ENCODE measurements around the gene RPS27A. TPM values are rescaled to one million over a fixed set of nuclear protein-coding genes. Genes with fewer than 3 reads are reported as not detected.

The RPS27A gene
- total and polyA plus RNA-seq, 2 experiments from 2014 or later = 1,606 to 1,672 TPM

DNA sequence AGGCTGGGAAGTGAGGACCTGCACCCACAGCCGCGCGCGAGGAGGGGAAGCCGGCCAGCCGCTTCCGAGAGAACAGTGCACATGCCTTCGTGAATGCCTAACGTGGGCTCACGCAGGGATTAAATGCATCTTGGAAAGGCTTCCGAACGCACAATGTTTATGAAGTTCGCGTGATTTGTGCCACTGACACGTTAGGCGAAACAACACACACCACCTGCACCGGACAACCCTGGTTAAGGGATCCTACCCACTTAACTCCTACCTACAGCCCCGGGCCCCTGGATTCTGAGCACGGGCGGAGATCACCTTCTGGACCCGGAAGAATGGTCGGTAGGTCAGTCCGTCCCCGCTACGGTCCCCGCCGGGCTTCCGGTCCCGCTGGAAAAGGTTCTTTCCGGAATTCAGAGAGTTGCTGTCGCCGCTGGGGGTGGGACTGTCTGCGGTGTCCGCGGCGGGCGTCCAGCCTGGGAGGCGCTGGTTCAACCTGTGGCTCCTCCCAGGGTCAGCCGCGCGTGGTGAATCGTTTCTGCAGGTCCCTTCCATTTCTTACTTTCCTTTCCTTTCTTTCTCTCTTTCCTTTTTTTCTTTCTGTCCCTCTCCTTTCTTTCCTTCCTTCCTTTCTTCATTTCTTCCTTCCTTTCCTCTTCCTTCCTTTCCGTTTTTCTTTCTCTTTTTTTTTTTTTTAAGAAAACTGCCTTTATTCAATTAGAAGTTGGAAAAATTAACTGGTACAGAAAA, 36.6 kb downstream of the RPS27A start, which contains the start of gene MTIF2:
Gene MTIF2 (minus strand): TSS at position 325 of the 738 bp plus-strand sequence. CDS start 5,373 bp downstream, outside the sequence.
- peak; percentile 98 for ATAC-seq

More for the DNA sequence above, 36.6 kb downstream of the RPS27A start, which contains the start of gene MTIF2:
- Histone ChIP-seq H3K4me1 (ENCODE audit: insufficient read depth) (peaks cover 6% of the 10 kb centered on the region; the same call in 1 of the 2 replicates), H4K20me1 (replicated peaks; ENCODE audit: insufficient read depth) (no peaks in the 10 kb centered on the region), H3K36me3 (ENCODE audit: insufficient read depth) (peaks cover 13% of the 10 kb centered on the region), H3K27me3 (ENCODE audit: insufficient read depth) (no peaks in the 10 kb centered on the region), H3K4me3 (peak within 1 kb of the TSS; percentile 80), H3K4me2 (peak within 1 kb of the TSS; percentile 85), H3K27ac (ENCODE audit: low read depth) (peak within 1 kb of the TSS; percentile 86), H2AFZ (peak within 1 kb of the TSS; percentile 92), H3F3A (replicated peaks; ENCODE audit: low read depth) (peaks cover 2% of the 10 kb centered on the region; the same call in 1 of the 2 replicates), H3K9me2 (ENCODE audit: insufficient read depth) (no peaks in the 10 kb centered on the region), H3K79me2 (replicated peaks; ENCODE audit: insufficient read depth) (peaks cover 10% of the 10 kb centered on the region)
- H3K4me3 Mint-ChIP-seq = peak within 1 kb of the TSS; percentile 95
- H3K9me3 Mint-ChIP-seq = peaks cover 2% of the 10 kb centered on the region; the same call in 1 of the 3 replicates
- DNase-seq (ENCODE audit: low spot score) = peak; percentile 98
- H3K4me1 Mint-ChIP-seq = peaks cover 3% of the 10 kb centered on the region; the same call in 2 of the 3 replicates
- H3K27ac Mint-ChIP-seq = peak within 1 kb of the TSS; percentile 90
- peaks cover 10% of the 10 kb centered on the region for H3K36me3 Mint-ChIP-seq (ENCODE audit: low read depth)
- H3K27me3 Mint-ChIP-seq (ENCODE audit: insufficient read depth, low read depth, poor library complexity) = peaks cover 4% of the 10 kb centered on the region
- TF ChIP-seq, protein P1, sequence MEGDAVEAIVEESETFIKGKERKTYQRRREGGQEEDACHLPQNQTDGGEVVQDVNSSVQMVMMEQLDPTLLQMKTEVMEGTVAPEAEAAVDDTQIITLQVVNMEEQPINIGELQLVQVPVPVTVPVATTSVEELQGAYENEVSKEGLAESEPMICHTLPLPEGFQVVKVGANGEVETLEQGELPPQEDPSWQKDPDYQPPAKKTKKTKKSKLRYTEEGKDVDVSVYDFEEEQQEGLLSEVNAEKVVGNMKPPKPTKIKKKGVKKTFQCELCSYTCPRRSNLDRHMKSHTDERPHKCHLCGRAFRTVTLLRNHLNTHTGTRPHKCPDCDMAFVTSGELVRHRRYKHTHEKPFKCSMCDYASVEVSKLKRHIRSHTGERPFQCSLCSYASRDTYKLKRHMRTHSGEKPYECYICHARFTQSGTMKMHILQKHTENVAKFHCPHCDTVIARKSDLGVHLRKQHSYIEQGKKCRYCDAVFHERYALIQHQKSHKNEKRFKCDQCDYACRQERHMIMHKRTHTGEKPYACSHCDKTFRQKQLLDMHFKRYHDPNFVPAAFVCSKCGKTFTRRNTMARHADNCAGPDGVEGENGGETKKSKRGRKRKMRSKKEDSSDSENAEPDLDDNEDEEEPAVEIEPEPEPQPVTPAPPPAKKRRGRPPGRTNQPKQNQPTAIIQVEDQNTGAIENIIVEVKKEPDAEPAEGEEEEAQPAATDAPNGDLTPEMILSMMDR (conservative IDR thresholded peaks at IDR 0.05; ENCODE audit: low read depth in 2 of 2) = no peak; a peak in 1 of 4 replicates
- peak; percentile 84 for TF ChIP-seq POLR2AphosphoS5 (IDR thresholded peaks at IDR 0.05; ENCODE audit: low read depth)
- no peak for TF ChIP-seq EZH2 (IDR thresholded peaks at IDR 0.05; ENCODE audit: low read depth, unreplicated experiment)
- no peak for TF ChIP-seq EZH2phosphoT487 (IDR thresholded peaks at IDR 0.05; ENCODE audit: unreplicated experiment)
- TF ChIP-seq ZNF331 (CRISPR knock-in tag; IDR thresholded peaks at IDR 0.05; ENCODE audit: low read depth) = no peak
- TF ChIP-seq, protein P2, sequence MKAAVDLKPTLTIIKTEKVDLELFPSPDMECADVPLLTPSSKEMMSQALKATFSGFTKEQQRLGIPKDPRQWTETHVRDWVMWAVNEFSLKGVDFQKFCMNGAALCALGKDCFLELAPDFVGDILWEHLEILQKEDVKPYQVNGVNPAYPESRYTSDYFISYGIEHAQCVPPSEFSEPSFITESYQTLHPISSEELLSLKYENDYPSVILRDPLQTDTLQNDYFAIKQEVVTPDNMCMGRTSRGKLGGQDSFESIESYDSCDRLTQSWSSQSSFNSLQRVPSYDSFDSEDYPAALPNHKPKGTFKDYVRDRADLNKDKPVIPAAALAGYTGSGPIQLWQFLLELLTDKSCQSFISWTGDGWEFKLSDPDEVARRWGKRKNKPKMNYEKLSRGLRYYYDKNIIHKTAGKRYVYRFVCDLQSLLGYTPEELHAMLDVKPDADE (IDR thresholded peaks at IDR 0.05) = peak; percentile 87
- TF ChIP-seq STAT1 (IDR thresholded peaks at IDR 0.05; ENCODE audit: unreplicated experiment) = peak; percentile 42
- no peak for TF ChIP-seq ZNF114 (CRISPR knock-in tag; IDR thresholded peaks at IDR 0.05)
- TF ChIP-seq, protein P3, sequence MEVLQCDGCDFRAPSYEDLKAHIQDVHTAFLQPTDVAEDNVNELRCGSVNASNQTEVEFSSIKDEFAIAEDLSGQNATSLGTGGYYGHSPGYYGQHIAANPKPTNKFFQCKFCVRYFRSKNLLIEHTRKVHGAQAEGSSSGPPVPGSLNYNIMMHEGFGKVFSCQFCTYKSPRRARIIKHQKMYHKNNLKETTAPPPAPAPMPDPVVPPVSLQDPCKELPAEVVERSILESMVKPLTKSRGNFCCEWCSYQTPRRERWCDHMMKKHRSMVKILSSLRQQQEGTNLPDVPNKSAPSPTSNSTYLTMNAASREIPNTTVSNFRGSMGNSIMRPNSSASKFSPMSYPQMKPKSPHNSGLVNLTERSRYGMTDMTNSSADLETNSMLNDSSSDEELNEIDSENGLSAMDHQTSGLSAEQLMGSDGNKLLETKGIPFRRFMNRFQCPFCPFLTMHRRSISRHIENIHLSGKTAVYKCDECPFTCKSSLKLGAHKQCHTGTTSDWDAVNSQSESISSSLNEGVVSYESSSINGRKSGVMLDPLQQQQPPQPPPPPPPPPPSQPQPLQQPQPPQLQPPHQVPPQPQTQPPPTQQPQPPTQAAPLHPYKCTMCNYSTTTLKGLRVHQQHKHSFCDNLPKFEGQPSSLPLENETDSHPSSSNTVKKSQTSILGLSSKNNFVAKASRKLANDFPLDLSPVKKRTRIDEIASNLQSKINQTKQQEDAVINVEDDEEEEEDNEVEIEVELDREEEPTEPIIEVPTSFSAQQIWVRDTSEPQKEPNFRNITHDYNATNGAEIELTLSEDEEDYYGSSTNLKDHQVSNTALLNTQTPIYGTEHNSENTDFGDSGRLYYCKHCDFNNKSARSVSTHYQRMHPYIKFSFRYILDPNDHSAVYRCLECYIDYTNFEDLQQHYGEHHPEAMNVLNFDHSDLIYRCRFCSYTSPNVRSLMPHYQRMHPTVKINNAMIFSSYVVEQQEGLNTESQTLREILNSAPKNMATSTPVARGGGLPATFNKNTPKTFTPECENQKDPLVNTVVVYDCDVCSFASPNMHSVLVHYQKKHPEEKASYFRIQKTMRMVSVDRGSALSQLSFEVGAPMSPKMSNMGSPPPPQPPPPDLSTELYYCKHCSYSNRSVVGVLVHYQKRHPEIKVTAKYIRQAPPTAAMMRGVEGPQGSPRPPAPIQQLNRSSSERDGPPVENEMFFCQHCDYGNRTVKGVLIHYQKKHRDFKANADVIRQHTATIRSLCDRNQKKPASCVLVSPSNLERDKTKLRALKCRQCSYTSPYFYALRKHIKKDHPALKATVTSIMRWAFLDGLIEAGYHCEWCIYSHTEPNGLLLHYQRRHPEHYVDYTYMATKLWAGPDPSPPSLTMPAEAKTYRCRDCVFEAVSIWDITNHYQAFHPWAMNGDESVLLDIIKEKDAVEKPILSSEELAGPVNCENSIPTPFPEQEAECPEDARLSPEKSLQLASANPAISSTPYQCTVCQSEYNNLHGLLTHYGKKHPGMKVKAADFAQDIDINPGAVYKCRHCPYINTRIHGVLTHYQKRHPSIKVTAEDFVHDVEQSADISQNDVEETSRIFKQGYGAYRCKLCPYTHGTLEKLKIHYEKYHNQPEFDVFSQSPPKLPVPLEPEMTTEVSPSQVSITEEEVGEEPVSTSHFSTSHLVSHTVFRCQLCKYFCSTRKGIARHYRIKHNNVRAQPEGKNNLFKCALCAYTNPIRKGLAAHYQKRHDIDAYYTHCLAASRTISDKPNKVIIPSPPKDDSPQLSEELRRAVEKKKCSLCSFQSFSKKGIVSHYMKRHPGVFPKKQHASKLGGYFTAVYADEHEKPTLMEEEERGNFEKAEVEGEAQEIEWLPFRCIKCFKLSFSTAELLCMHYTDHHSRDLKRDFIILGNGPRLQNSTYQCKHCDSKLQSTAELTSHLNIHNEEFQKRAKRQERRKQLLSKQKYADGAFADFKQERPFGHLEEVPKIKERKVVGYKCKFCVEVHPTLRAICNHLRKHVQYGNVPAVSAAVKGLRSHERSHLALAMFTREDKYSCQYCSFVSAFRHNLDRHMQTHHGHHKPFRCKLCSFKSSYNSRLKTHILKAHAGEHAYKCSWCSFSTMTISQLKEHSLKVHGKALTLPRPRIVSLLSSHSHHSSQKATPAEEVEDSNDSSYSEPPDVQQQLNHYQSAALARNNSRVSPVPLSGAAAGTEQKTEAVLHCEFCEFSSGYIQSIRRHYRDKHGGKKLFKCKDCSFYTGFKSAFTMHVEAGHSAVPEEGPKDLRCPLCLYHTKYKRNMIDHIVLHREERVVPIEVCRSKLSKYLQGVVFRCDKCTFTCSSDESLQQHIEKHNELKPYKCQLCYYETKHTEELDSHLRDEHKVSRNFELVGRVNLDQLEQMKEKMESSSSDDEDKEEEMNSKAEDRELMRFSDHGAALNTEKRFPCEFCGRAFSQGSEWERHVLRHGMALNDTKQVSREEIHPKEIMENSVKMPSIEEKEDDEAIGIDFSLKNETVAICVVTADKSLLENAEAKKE (CRISPR knock-in tag; IDR thresholded peaks at IDR 0.05) = no peak
- TF ChIP-seq JUNB (IDR thresholded peaks at IDR 0.05; ENCODE audit: unreplicated experiment) = no peak
- TF ChIP-seq NANOG (IDR thresholded peaks at IDR 0.05; ENCODE audit: borderline replicate concordance) = no peak
- TF ChIP-seq, protein P4, sequence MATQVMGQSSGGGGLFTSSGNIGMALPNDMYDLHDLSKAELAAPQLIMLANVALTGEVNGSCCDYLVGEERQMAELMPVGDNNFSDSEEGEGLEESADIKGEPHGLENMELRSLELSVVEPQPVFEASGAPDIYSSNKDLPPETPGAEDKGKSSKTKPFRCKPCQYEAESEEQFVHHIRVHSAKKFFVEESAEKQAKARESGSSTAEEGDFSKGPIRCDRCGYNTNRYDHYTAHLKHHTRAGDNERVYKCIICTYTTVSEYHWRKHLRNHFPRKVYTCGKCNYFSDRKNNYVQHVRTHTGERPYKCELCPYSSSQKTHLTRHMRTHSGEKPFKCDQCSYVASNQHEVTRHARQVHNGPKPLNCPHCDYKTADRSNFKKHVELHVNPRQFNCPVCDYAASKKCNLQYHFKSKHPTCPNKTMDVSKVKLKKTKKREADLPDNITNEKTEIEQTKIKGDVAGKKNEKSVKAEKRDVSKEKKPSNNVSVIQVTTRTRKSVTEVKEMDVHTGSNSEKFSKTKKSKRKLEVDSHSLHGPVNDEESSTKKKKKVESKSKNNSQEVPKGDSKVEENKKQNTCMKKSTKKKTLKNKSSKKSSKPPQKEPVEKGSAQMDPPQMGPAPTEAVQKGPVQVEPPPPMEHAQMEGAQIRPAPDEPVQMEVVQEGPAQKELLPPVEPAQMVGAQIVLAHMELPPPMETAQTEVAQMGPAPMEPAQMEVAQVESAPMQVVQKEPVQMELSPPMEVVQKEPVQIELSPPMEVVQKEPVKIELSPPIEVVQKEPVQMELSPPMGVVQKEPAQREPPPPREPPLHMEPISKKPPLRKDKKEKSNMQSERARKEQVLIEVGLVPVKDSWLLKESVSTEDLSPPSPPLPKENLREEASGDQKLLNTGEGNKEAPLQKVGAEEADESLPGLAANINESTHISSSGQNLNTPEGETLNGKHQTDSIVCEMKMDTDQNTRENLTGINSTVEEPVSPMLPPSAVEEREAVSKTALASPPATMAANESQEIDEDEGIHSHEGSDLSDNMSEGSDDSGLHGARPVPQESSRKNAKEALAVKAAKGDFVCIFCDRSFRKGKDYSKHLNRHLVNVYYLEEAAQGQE (IDR thresholded peaks at IDR 0.05; ENCODE audit: unreplicated experiment) = peak; percentile 20
- TF ChIP-seq CREB1 (CRISPR knock-in tag; IDR thresholded peaks at IDR 0.05; ENCODE audit: low read depth) = peak; percentile 47
